Transverse colon (tissue), 4 donors: ENCODE data around the gene YBX1.

Source experiments
- CTCF ChIP-seq, 5 experiments: fragments of 200-600 bp in 3 of 5; fragments of 450-650 bp in 2 of 5; sonication (generic) in 3 of 5; IDR thresholded peaks; 1 replicate in 2 of 5; 2 replicates in 3 of 5; pipeline ENCODE4 v1.5.1; 2016 to 2017; ENCODE audit warnings: antibody characterized with exemption in 5 of 5, inconsistent platforms in 3 of 5, mild to moderate bottlenecking in 2 of 5, moderate library complexity in 1 of 5
- EP300 ChIP-seq: sonication (generic); formaldehyde crosslinking; IDR thresholded peaks from one replicate; pipeline ENCODE4 v1.6.1; 2017; ENCODE audit warnings: antibody characterized with exemption, low read depth
- POLR2A ChIP-seq: fragments of 450-650 bp; IDR thresholded peaks from one replicate; pipeline ENCODE4 v1.6.1; 2016; ENCODE audit warnings: antibody characterized with exemption, mild to moderate bottlenecking, moderate library complexity
- POLR2AphosphoS5 ChIP-seq, 3 donors: sonication (generic); formaldehyde crosslinking; IDR thresholded peaks; one replicate each; pipeline ENCODE4 v1.6.1; 2016; ENCODE audit warnings: antibody characterized with exemption in 3 of 3

- TF ChIP-seq CTCF (IDR thresholded peaks at IDR 0.05), result no peak
- no peak for TF ChIP-seq EP300
- TF ChIP-seq POLR2A, result no peak
- no peak for TF ChIP-seq POLR2AphosphoS5 (IDR thresholded peaks at IDR 0.05)
These were observed 25.0 kb upstream of the YBX1 start for GRCh38 chr1:42657201-42657600.
